Medulla oblongata (tissue), 1 donor: ENCODE measurements around the gene FBXO36.
"Not testable (repeated sequence)": the region's sequence is repeated elsewhere in the genome, so short reads cannot be mapped to it uniquely, and the experiment has no call there.

Experiments
- DNase-seq: peaks from one replicate; pipeline ENCODE4 v3.0.0-alpha.2; 2015; ENCODE audit errors: extremely low spot score

Gene FBXO36

GRCh38 chr2:229910832-229911412, 11.4 kb upstream of the FBXO36 start:
- DNase-seq: peak; percentile 51

- DNase-seq: no peak
Measured at GRCh38 chr2:229914171-229914570, 8.1 kb upstream of the FBXO36 start.

- DNase-seq: no peak
Measured at GRCh38 chr2:229917793-229918192, 4.5 kb upstream of the FBXO36 start.

- DNase-seq: peak; percentile 59
Measured at GRCh38 chr2:229920011-229920641, 2.2 kb upstream of the FBXO36 start.

- peak; percentile 82 for DNase-seq
Measured at GRCh38 chr2:229921101-229921891, 1.0 kb upstream of the FBXO36 start.

GRCh38 chr2:229921892-229922448, 333 bp upstream of the FBXO36 start, which contains the start of gene TRIP12:
TSS of gene TRIP12 (minus strand) at chr2:229922009. CDS start at chr2:229880079, 41,930 bp downstream.
- DNase-seq: peak; percentile 93

GRCh38 chr2:229924541-229924940, 2.2 kb downstream of the FBXO36 start:
- DNase-seq: not testable (repeated sequence)

GRCh38 chr2:229925201-229925600, 2.9 kb downstream of the FBXO36 start:
- no peak for DNase-seq

GRCh38 chr2:229927817-229928321, 5.6 kb downstream of the FBXO36 start:
- DNase-seq: no peak

GRCh38 chr2:229930656-229931055, 8.4 kb downstream of the FBXO36 start:
- no peak for DNase-seq

GRCh38 chr2:229931241-229931640, 8.9 kb downstream of the FBXO36 start:
- DNase-seq: no peak

GRCh38 chr2:229937537-229937936, 15.2 kb downstream of the FBXO36 start:
- DNase-seq: no peak

- DNase-seq: no peak
Measured at GRCh38 chr2:229942671-229943070, 20.4 kb downstream of the FBXO36 start.

GRCh38 chr2:229943171-229943570, 20.9 kb downstream of the FBXO36 start:
- DNase-seq: no peak

- DNase-seq: no peak
Measured at GRCh38 chr2:229943770-229944449, 21.6 kb downstream of the FBXO36 start.

GRCh38 chr2:229945975-229946374, 23.7 kb downstream of the FBXO36 start:
- no peak for DNase-seq

GRCh38 chr2:229947544-229947943, 25.2 kb downstream of the FBXO36 start:
- no peak for DNase-seq

- no peak for DNase-seq
Measured at GRCh38 chr2:229952256-229952835, 30.0 kb downstream of the FBXO36 start.

GRCh38 chr2:229955663-229956062, 33.4 kb downstream of the FBXO36 start:
- no peak for DNase-seq

GRCh38 chr2:229956491-229956890, 34.2 kb downstream of the FBXO36 start:
- no peak for DNase-seq

- not testable (repeated sequence) for DNase-seq
Measured at GRCh38 chr2:229963596-229963995, 41.3 kb downstream of the FBXO36 start.
